ENCODE measurements around the gene AFAP1.

Gene AFAP1

DNA sequence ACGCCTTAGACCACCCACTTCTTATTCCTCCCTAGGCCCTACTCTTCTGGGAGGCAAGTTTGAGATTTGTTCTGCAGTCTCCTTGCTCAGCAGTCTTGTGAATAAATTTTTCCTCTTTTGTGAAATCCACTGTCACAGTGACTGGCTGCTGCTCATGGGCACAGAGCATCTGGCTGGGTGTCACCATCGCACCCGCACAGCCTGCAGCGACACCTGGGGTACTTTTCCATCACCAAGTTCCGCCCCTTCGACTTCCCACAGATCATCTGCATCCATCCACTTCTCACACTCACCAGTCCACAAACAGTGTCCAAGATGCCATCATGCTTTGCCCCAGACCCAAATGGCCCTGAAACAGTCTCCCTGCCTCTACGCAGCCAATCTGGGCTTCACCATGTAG lies 36.4 kb upstream of the AFAP1 start:
- no peak overlapping the region for H3K27ac Mint-ChIP-seq
- H3K27me3 Mint-ChIP-seq: peaks cover 7% of the 10 kb centered on the region
- H3K36me3 Mint-ChIP-seq (ENCODE audit: low read depth): no peaks in the 10 kb centered on the region
- H3K4me3 Mint-ChIP-seq: no peak overlapping the region
- no peaks in the 10 kb centered on the region for H3K9me3 Mint-ChIP-seq
- H3K4me1 Mint-ChIP-seq (ENCODE audit: low read depth): no peaks in the 10 kb centered on the region
- intact Hi-C loops (cut with micrococcal nuclease): no loop called here

DNA sequence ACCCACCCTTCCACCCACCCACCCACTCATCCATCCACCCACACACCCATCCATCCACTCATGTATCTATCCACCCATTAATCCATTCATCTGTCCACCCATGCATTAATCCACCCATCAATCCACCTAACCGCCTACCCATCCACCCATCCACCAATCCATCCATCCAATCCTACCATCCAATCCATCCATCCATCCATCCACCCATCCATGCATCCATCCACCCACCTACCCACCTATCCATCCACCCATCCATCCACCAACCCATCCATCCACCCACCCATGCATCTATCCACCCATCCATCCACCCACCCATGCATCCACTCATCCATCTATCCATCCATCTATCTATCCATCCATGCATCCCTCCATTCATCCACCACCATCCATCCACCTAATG lies 34.8 kb upstream of the AFAP1 start:
- peaks cover 18% of the 10 kb centered on the region for H3K27me3 Mint-ChIP-seq
- H3K4me1 Mint-ChIP-seq (ENCODE audit: low read depth): no peaks in the 10 kb centered on the region
- no peaks in the 10 kb centered on the region for H3K9me3 Mint-ChIP-seq
- H3K27ac Mint-ChIP-seq: no peak overlapping the region
- no peak overlapping the region for H3K4me3 Mint-ChIP-seq
- intact Hi-C loops (cut with micrococcal nuclease): no loop called here
- H3K36me3 Mint-ChIP-seq (ENCODE audit: low read depth): no peaks in the 10 kb centered on the region

DNA sequence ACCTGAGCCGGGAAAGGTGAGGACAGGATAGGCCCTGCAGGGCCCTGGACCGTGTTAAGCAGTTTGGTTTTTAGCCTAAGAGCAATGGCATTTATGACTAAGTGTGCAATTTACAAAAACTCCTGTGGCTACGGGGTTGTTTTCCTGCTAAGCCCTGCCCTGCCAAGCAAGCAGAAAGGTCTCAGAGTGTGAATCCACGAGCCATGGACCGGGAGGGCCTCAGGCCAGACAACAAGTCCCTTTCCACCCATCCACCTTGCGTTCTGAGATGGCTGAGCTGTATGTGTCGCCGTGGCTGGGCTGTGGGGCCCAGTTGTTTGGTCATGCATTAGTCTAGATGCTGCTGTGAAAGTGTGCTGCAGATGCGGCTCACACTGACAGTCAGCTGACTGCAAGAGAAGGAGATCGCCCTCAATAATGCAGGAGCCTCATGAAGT lies 33.9 kb upstream of the AFAP1 start:
- H3K27me3 Mint-ChIP-seq: peaks cover 19% of the 10 kb centered on the region
- no peaks in the 10 kb centered on the region for H3K36me3 Mint-ChIP-seq (ENCODE audit: low read depth)
- H3K4me1 Mint-ChIP-seq (ENCODE audit: low read depth): no peaks in the 10 kb centered on the region
- no peak overlapping the region for H3K27ac Mint-ChIP-seq
- H3K4me3 Mint-ChIP-seq: no peak overlapping the region
- no peaks in the 10 kb centered on the region for H3K9me3 Mint-ChIP-seq
- intact Hi-C loops (cut with micrococcal nuclease): no loop called here

DNA sequence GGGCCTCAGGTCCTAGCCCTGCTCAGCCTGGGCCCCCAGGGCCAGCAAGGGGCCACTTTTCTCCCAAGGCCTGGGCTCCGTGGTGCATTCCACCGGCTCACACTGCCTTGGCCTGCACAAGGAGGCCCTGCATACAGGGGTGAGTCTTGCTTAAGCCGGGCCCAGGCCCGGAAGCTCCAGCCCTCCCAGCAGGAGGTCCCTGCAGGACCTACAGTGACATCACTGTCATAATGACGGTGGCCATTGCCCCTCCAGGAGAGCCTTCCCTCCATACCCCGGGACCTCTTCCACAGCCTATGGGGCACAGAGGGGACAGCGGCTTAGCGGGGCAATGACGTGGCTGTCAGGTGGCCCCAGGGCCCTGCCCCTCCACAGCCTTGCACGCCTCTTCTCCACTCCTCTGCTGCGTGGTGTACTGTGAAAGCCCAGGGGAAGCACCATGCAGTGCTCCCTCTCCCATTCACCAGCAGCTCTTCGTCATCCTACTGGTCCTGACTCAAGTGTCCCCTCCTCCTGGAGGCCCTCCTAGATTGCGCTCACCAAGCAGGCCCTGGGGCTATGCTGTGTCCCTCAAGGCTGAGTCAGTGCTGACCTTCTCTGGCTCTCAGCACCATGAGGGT lies 32.3 kb upstream of the AFAP1 start:
- no peaks in the 10 kb centered on the region for H3K4me1 Mint-ChIP-seq (ENCODE audit: low read depth)
- peaks cover 26% of the 10 kb centered on the region for H3K27me3 Mint-ChIP-seq
- no peak overlapping the region for H3K4me3 Mint-ChIP-seq
- H3K9me3 Mint-ChIP-seq: no peaks in the 10 kb centered on the region
- no peaks in the 10 kb centered on the region for H3K36me3 Mint-ChIP-seq (ENCODE audit: low read depth)
- no peak overlapping the region for H3K27ac Mint-ChIP-seq
- intact Hi-C loops (cut with micrococcal nuclease): no loop called here

DNA sequence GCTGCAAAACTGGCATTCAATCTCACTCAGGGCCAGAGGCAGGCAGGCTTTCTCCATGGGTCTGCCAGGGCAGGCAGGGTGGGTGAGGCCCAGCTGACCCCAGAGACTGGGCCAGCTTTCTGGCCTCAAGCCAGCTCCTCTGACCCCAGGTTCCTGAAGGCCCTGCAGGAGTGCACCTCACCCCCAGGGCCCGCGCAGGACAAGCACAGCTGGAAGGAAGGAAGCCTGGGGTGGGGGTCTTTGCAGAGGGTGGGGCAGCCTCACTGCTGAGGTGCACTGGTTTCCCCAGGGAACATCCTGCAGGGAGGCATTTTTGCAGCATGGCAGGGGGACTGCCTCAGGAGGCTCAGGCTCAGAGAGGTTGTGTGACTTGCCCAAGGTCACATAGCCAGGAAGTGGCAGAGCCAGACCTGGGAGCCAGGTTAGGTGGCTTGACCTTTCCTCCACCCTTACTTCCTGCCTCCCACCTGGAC lies 31.5 kb upstream of the AFAP1 start:
- Mint-ChIP-seq H3K9me3 (no peaks in the 10 kb centered on the region), H3K27ac (no peak overlapping the region), H3K4me3 (no peak overlapping the region), H3K27me3 (peaks cover 28% of the 10 kb centered on the region), H3K4me1 (ENCODE audit: low read depth) (no peaks in the 10 kb centered on the region), H3K36me3 (ENCODE audit: low read depth) (no peaks in the 10 kb centered on the region)
- intact Hi-C loops (cut with micrococcal nuclease): no loop called here

DNA sequence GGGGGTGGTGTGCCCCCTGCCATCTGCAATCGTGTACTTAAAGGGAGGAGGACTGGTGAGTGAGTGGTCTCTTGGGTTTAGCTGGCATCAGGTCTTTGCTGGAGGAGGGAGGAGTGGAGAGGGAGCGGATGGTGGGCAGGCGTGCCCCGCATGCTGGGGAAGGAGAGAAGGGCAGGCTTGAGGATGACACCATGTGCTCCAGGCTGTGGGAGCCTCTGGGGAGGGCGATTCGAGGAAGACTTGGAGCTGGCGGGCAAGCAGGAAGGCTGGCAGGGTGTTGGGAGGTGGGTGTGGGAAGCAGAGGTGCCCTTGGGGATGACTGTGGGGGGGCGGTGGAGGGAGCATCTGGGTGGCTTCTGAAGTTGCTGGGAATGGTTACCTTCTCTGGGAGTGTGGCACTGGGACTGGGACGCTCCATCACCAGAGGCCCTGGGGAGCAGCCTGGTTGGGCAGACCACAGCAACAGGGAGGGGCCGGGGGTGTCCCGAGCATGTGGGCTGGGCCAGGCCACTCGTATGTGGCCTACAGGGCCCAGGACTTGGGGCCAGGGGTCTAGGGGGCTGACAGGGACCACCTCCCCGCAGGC lies 30.8 kb upstream of the AFAP1 start:
- Mint-ChIP-seq H3K4me1 (ENCODE audit: low read depth) (no peaks in the 10 kb centered on the region), H3K27ac (no peak overlapping the region), H3K9me3 (no peaks in the 10 kb centered on the region), H3K4me3 (no peak overlapping the region), H3K36me3 (ENCODE audit: low read depth) (no peaks in the 10 kb centered on the region), H3K27me3 (peaks cover 30% of the 10 kb centered on the region)
- intact Hi-C loops (cut with micrococcal nuclease): no loop called here

DNA sequence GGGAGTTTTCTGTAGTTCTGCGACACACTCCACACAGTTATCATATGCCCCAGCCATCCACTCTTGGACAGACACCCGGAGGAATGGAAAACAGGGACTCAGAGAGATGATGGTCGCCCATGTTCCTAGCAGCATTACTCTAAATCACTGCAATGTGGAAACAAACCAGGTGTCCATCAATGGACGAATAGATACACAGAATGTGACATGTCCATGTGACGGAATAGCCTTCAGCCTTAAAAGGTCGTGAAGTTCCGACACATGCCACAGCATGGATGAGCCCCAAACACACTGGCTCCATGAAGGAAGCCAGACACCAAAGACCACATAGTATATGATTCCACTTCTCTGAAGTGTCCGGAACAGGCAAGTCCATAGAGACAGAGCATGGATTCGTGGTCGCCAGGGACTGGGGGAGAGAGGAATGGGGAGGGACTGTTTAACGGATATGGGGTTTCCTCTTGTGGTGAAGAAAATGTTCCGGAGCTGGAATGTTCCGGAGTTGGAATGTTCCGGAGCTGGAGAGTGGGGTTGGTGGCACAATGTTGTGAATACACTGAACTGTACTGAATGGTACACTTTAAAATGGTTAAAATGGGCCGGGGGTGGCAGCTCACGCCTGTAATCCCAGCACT lies 28.7 kb upstream of the AFAP1 start:
- Mint-ChIP-seq H3K4me3 (no peak overlapping the region), H3K36me3 (ENCODE audit: low read depth) (no peaks in the 10 kb centered on the region), H3K4me1 (ENCODE audit: low read depth) (no peaks in the 10 kb centered on the region), H3K27me3 (peaks cover 30% of the 10 kb centered on the region), H3K27ac (no peak overlapping the region), H3K9me3 (no peaks in the 10 kb centered on the region)
- intact Hi-C loops (cut with micrococcal nuclease): no loop called here

DNA sequence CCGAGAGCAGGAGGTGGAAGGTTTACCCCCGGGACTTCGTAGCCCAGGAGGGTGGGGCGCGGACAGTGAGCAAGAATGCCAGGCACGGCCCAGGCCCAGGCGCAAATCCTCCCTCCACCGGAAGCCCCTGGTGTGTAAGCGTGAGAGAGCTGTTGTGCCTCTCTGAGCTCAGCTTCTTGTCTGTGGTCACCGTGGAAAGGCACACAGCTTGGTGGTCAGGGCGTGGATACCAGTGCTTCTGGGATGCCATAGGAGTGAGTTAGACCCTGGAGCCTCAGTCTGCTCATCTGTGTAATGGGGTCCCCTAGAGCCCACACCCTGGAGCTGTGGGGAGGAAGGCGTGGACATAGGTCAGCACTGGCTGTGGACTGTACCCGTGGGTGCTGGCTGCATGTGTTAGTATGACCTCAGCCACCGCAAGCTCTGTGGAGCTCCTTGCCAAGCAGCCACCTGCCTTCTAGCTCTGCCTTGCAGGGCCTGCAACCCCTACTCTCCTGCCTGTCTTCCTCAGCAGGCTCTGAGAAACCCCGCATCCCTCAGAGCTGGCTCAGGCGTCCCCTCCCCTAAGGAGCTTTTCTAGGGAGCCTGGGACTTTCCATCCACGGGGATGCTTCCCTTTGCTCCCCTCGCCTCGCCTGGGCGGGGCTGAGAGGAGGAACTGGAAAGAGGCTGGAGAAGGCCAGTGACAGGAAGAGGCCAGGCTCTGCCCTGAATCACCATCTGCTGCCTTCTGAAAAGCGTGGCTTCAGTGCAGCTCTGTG lies 28.0 kb upstream of the AFAP1 start:
- H3K4me3 Mint-ChIP-seq: no peak overlapping the region
- H3K27me3 Mint-ChIP-seq: peaks cover 31% of the 10 kb centered on the region
- no peaks in the 10 kb centered on the region for H3K36me3 Mint-ChIP-seq (ENCODE audit: low read depth)
- no peaks in the 10 kb centered on the region for H3K4me1 Mint-ChIP-seq (ENCODE audit: low read depth)
- intact Hi-C loops (cut with micrococcal nuclease): no loop called here
- H3K9me3 Mint-ChIP-seq: no peaks in the 10 kb centered on the region
- H3K27ac Mint-ChIP-seq: no peak overlapping the region

DNA sequence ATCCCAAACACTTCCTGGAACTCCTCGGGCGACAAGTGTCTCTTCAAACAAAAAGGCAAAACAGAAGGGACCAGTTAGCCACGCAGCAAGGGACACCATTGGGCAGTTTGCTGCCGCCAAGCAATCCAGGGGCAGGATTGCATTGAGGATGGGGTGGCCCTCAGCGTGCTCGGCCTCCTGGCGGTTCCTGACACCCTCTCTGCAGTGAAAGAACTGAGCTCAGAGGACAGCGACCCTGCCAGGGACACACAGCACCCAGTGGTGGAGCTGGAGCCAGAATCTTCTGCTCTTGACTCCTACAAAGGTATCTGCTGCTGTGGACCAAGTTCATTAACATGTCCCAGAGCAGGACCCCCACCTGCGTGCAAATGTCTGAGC lies 27.4 kb upstream of the AFAP1 start:
- Mint-ChIP-seq H3K27me3 (peaks cover 34% of the 10 kb centered on the region), H3K36me3 (ENCODE audit: low read depth) (no peaks in the 10 kb centered on the region), H3K9me3 (no peaks in the 10 kb centered on the region), H3K27ac (no peak overlapping the region), H3K4me3 (no peak overlapping the region), H3K4me1 (ENCODE audit: low read depth) (no peaks in the 10 kb centered on the region)
- intact Hi-C loops (cut with micrococcal nuclease): no loop called here

DNA sequence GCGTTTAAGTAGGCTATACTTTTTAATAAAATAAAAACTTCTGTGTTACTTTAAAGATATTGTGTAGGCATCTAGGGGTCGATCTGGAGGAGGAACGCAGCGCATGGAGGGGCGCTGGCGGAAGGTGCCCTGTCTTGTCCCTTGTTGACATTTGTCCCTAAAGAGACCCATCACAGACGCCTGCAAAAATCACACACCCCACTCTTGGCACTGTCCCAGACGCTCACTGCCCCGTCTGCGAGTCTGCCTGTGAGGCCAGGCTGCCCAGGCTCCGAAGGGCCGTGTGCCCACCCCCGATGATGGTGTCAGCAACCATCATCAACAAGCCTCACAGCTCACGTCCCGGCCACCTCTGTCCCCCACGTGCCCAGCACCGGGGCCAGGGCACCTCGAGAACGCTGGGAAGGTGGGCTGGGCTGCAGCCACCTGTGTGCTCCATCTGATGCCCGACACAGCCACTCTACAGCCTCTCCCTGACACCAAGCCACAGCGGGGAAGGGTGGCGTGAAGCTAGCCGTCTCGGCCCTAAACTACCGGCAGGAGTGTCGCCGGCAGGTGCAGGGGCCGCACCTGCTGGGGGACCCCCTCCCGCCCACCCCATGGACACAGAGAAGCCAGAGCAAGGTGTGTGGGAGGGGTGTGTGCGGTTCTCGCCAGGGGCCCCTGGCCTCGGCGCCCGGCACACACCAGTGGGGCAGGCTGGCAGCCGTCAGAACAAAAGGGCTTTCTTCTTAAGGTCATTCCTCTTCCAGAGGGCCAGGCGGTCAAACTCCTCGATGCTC lies 26.8 kb upstream of the AFAP1 start:
- no peaks in the 10 kb centered on the region for H3K4me1 Mint-ChIP-seq (ENCODE audit: low read depth)
- intact Hi-C loops (cut with micrococcal nuclease): no loop called here
- H3K9me3 Mint-ChIP-seq: no peaks in the 10 kb centered on the region
- no peaks in the 10 kb centered on the region for H3K36me3 Mint-ChIP-seq (ENCODE audit: low read depth)
- peaks cover 34% of the 10 kb centered on the region for H3K27me3 Mint-ChIP-seq
- H3K4me3 Mint-ChIP-seq: no peak overlapping the region
- H3K27ac Mint-ChIP-seq: no peak overlapping the region

DNA sequence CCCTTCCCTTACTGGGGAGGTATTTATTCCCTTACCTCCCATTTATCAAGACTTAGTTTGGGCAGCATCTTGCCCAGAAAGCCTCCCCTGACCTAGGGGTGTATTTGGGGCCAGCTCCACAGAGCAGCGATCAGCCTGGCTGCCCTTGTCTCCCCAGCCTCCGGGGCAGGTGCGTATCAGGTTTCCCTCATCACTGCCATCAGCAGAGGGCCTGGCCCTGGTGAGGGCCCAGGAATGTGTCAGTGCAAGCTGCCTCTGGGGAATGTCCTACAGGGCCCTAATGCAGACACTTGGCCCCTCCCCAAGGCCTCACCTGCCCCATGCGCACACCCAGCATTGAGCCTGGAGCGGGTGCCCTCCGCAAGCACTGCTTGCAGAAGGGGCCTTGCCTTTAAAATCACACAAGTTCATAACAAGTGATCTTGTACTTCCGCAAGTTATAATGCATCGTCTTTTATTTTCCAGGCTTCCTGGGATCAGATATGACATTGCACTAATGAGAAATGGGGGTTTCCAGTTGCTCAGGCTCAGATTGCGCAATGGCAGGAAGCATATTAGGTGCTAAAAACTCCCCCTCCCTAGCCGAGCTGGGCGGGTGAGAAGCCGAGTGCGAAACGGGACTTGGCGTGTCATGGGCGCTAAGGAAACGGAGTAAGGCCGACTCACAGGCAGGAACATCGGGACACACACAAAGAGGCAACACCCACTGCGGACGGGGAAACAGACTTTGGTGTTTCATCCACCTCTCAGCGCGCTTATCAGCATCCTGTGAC lies 25.4 kb upstream of the AFAP1 start:
- no peaks in the 10 kb centered on the region for H3K9me3 Mint-ChIP-seq
- H3K27ac Mint-ChIP-seq: no peak overlapping the region
- H3K4me3 Mint-ChIP-seq: no peak overlapping the region
- no peaks in the 10 kb centered on the region for H3K4me1 Mint-ChIP-seq (ENCODE audit: low read depth)
- H3K36me3 Mint-ChIP-seq (ENCODE audit: low read depth): no peaks in the 10 kb centered on the region
- intact Hi-C loops (cut with micrococcal nuclease): no loop called here
- H3K27me3 Mint-ChIP-seq: peaks cover 30% of the 10 kb centered on the region

DNA sequence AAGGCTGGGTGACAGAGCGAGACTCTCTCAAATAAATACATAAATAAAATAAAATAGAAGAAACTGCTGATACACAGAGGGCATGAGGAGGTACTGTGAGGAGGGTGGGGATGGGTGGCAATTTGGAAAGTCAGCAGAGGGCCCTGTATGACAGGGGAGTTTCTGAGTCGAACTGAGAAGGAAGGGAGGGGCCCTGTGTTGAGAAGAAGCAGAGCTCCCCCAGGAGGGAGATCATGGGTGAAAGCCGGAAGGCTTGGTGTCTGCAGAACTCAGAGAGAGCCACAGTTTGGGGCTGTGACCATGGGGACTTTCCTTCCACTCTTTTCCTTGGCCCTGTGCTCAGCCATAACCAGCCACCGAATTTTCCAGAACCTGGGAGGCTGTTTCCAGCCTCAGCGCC lies 24.8 kb upstream of the AFAP1 start:
- Mint-ChIP-seq H3K27ac (no peak overlapping the region), H3K4me1 (ENCODE audit: low read depth) (no peaks in the 10 kb centered on the region), H3K27me3 (peaks cover 26% of the 10 kb centered on the region), H3K4me3 (no peak overlapping the region), H3K36me3 (ENCODE audit: low read depth) (no peaks in the 10 kb centered on the region), H3K9me3 (no peaks in the 10 kb centered on the region)
- intact Hi-C loops (cut with micrococcal nuclease): no loop called here

DNA sequence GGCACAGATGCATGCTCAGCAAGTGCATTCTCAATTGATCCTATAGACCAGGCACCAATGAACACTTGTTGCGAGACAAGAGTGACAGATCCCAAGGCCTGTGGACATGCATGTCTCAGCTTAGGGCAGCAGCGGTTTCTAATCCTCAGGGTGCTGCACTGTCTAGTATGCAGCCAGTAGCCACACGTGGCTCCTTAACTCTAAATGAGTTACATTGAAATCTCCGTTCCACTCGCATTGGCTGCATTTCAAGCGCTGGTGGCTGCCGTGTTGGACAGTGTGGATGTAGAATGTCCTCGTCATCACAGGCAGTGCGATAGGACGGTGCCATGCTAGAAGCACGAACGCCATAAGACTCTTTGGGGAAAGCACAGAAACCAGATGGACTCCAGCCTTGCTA lies 24.0 kb upstream of the AFAP1 start:
- no peaks in the 10 kb centered on the region for H3K4me1 Mint-ChIP-seq (ENCODE audit: low read depth)
- H3K4me3 Mint-ChIP-seq: no peak overlapping the region
- no peaks in the 10 kb centered on the region for H3K36me3 Mint-ChIP-seq (ENCODE audit: low read depth)
- H3K9me3 Mint-ChIP-seq: no peaks in the 10 kb centered on the region
- intact Hi-C loops (cut with micrococcal nuclease): no loop called here
- H3K27ac Mint-ChIP-seq: no peak overlapping the region
- H3K27me3 Mint-ChIP-seq: peaks cover 28% of the 10 kb centered on the region

Data from dendritic cell treated with granulocyte-macrophage colony-stimulating factor and Interleukin-4, amounts not matched to agents 40 ng/mL and 50 ng/mL, for 4 days (primary cell).